GM12878 (cell line): ENCODE measurements around the gene WDR17. TPM values are rescaled to one million over a fixed set of nuclear protein-coding genes. Genes with fewer than 3 reads are reported as not detected.

Experiments
- ASH2L ChIP-seq: fragments of 300-600, 200-600 bp; sonication (generic); IDR thresholded peaks from 2 replicates; pipeline ENCODE4 v1.6.1; 2017; ENCODE audit warnings: low read depth, mild to moderate bottlenecking, borderline replicate concordance
- ATF3 ChIP-seq: IDR thresholded peaks from 2 replicates; pipeline ENCODE4 v1.6.1; 2011; ENCODE audit warnings: low read depth, mild to moderate bottlenecking, low read length, moderate library complexity, borderline replicate concordance; ENCODE audit errors: extremely low read depth
- BHLHE40 ChIP-seq, 2 experiments: fragments of 450-650 bp in 1 of 2; IDR thresholded peaks; 2 replicates each; pipeline ENCODE4 v1.6.1; 2011 to 2017; ENCODE audit warnings: low read depth in 2 of 2, borderline replicate concordance in 1 of 2, improper control_type of control experiment in 1 of 2, low read length in 1 of 2, mild to moderate bottlenecking in 1 of 2
- CBFB ChIP-seq: IDR thresholded peaks from 2 replicates; pipeline ENCODE4 v1.6.1; 2016; ENCODE audit warnings: antibody characterized with exemption, low read depth
- CHD2 ChIP-seq: IDR thresholded peaks from 2 replicates; pipeline ENCODE4 v1.6.1; 2011; ENCODE audit warnings: low read depth, low read length, improper control_type of control experiment, borderline replicate concordance
- CUX1 ChIP-seq: IDR thresholded peaks from 2 replicates; pipeline ENCODE4 v1.6.1; 2012; ENCODE audit warnings: improper control_type of control experiment, low read depth, low read length; ENCODE audit not compliant: insufficient replicate concordance
- ETV6 ChIP-seq, 2 experiments: fragments of 450-650 bp in 1 of 2; IDR thresholded peaks in 1 of 2; conservative IDR thresholded peaks in 1 of 2; 2 replicates each; pipeline ENCODE4 v1.6.1; 2014; ENCODE audit warnings: antibody characterized with exemption in 1 of 2, borderline replicate concordance in 1 of 2, low read depth in 1 of 2, mild to moderate bottlenecking in 1 of 2, moderate library complexity in 1 of 2
- EZH2 ChIP-seq: IDR thresholded peaks from 2 replicates; pipeline ENCODE4 v1.6.1; 2012; ENCODE audit warnings: low read depth, mild to moderate bottlenecking, control low read depth, inconsistent platforms, low read length, borderline replicate concordance; ENCODE audit not compliant: control insufficient read depth
- GABPA ChIP-seq: IDR thresholded peaks from 2 replicates; pipeline ENCODE4 v1.6.1; 2014; ENCODE audit warnings: antibody characterized with exemption, low read depth, mild to moderate bottlenecking, inconsistent platforms
- JUND ChIP-seq: IDR thresholded peaks from 2 replicates; pipeline ENCODE4 v1.6.1; 2012; ENCODE audit warnings: low read depth, mild to moderate bottlenecking, low read length, improper control_type of control experiment, moderate library complexity
- MTA2 ChIP-seq: fragments of 450-650 bp; IDR thresholded peaks from 2 replicates; pipeline ENCODE4 v1.6.1; 2016; ENCODE audit warnings: low read depth, mild to moderate bottlenecking, moderate library complexity
- NBN ChIP-seq: fragments of 450-650 bp; IDR thresholded peaks from 2 replicates; pipeline ENCODE4 v1.6.1; 2016
- NKRF ChIP-seq: fragments of 450-650 bp; conservative IDR thresholded peaks from 2 replicates; pipeline ENCODE4 v1.6.1; 2017; ENCODE audit warnings: mild to moderate bottlenecking, moderate library complexity
- PAX5 ChIP-seq: IDR thresholded peaks from 2 replicates; pipeline ENCODE4 v1.6.1; 2011; ENCODE audit warnings: low read depth, low read length, borderline replicate concordance
- PML ChIP-seq: IDR thresholded peaks from 2 replicates; pipeline ENCODE4 v1.6.1; 2012; ENCODE audit warnings: low read length, inconsistent platforms
- POLR2AphosphoS5 ChIP-seq: IDR thresholded peaks from 2 replicates; pipeline ENCODE4 v1.6.1; 2011; ENCODE audit warnings: mild to moderate bottlenecking, low read length, inconsistent platforms
- SREBF1 ChIP-seq: IDR thresholded peaks from 2 replicates; pipeline ENCODE4 v1.6.1; 2012; ENCODE audit warnings: mild to moderate bottlenecking, low read length
- SREBF2 ChIP-seq: IDR thresholded peaks from 2 replicates; pipeline ENCODE4 v1.6.1; 2012; ENCODE audit warnings: mild to moderate bottlenecking, low read length
- SRF ChIP-seq, 2 experiments: IDR thresholded peaks; 2 replicates each; pipeline ENCODE4 v1.6.1; 2011; ENCODE audit warnings: low read depth in 2 of 2, low read length in 2 of 2, mild to moderate bottlenecking in 1 of 2, moderate library complexity in 1 of 2
- STAT3 ChIP-seq: IDR thresholded peaks from 2 replicates; pipeline ENCODE4 v1.6.1; 2011; ENCODE audit warnings: low read depth, low read length, improper control_type of control experiment
- SUZ12 ChIP-seq: fragments of 200-600 bp; sonication (generic); IDR thresholded peaks from one replicate; pipeline ENCODE4 v1.6.1; 2018; ENCODE audit warnings: antibody characterized with exemption, mild to moderate bottlenecking; ENCODE audit not compliant: unreplicated experiment
- TAF1 ChIP-seq: IDR thresholded peaks from 2 replicates; pipeline ENCODE4 v1.6.1; 2011; ENCODE audit warnings: mild to moderate bottlenecking, low read depth, low read length, borderline replicate concordance
- ZNF24 ChIP-seq: fragments of 450-650 bp; IDR thresholded peaks from 2 replicates; pipeline ENCODE4 v1.6.1; 2017; ENCODE audit warnings: antibody characterized with exemption, mild to moderate bottlenecking
- polyA plus RNA-seq, 11 experiments: library from polyadenylated mRNA; depleted of rRNA in 4 of 11; unstranded in 6 of 11; stranded (reverse) in 5 of 11; fragments of >200 nt; fragmentation: Nextera tagmentation in 4 of 11; fragmentation: Illumina TruSeq in 1 of 11; extraction: Ambion mirVana in 4 of 11; extraction: Trizol in 1 of 11; gene quantifications; 1 replicate in 1 of 11; 2 replicates in 10 of 11; pipeline versions ENCODE4 v1.2.1 to v1.2.3, GENCODE V29; 2011 to 2016; ENCODE audit warnings: inconsistent platforms in 2 of 11, missing spikeins in 2 of 11, low read depth in 1 of 11
- total RNA-seq, 4 experiments: library from RNA; depleted of rRNA in 3 of 4; stranded (reverse); fragments of >200 nt in 3 of 4; fragmentation: Illumina TruSeq in 1 of 4; extraction: Trizol in 1 of 4; gene quantifications; 2 replicates each; pipeline versions ENCODE4 v1.2.1 to v1.2.3, GENCODE V29; 2013 to 2021

WDR17 gene
- total and polyA plus RNA-seq, 10 of the 15 experiments (the other 5 are each of a cell fraction or from before 2014, with no cell fraction given): 0.43 to 3.8 (median 2.8) TPM

GRCh38 chr4:176195184-176195978 lies 129.7 kb downstream of the WDR17 start, which contains the start of gene SPATA4 (continued):
- no peak for TF ChIP-seq JUND
- no peak for TF ChIP-seq CUX1
- peak; percentile 55; the same call in 1 of the 2 replicates for TF ChIP-seq CHD2
- TF ChIP-seq STAT3: no peak
- TF ChIP-seq CBFB: peak; percentile 97
- no peak for TF ChIP-seq ZNF24
- TF ChIP-seq PAX5: peak; percentile 86
- TF ChIP-seq EZH2: no peak
- peak in 1 of 2 experiments; percentile 85; a peak in 2 of 4 replicates for TF ChIP-seq ETV6 (conservative IDR thresholded peaks at IDR 0.05 in 1 of 2, IDR thresholded peaks at IDR 0.05 in 1 of 2; ENCODE audit: borderline replicate concordance in 1 of 2, low read depth in 1 of 2)
- TF ChIP-seq PML: no peak
- TF ChIP-seq BHLHE40 (IDR thresholded peaks at IDR 0.05; ENCODE audit: borderline replicate concordance in 1 of 2, low read depth in 2 of 2, low read length in 1 of 2): peak; percentile 59 to 62
- TF ChIP-seq SUZ12: no peak
- no peak for TF ChIP-seq ATF3
- peak; percentile 77; the same call in 1 of the 2 replicates for TF ChIP-seq NBN
- 0 out of 2 replicates have a peak, but pooled peaks have one; percentile 41 for TF ChIP-seq TAF1
- TF ChIP-seq ASH2L: no peak
- no peak for TF ChIP-seq SREBF1
- TF ChIP-seq NKRF: peak; percentile 90
- no peak for TF ChIP-seq SREBF2
- TF ChIP-seq MTA2: peak; percentile 75
- 0 out of 4 replicates have a peak, but pooled peaks of 1 of the 2 experiments have one; percentile 39 for TF ChIP-seq SRF (IDR thresholded peaks at IDR 0.05; ENCODE audit: low read depth in 2 of 2, low read length in 2 of 2)
- TF ChIP-seq GABPA: peak; percentile 64
- no peak for TF ChIP-seq POLR2AphosphoS5
